Skeletal muscle tissue (tissue), 4 donors: ENCODE measurements around the gene GLIS2. TPM values are rescaled to one million over a fixed set of nuclear protein-coding genes. Genes with fewer than 3 reads are reported as not detected.
A peak's percentile ranks its signal among the peaks of the same experiment; 100 is the strongest.

Experiments
- H3K27ac ChIP-seq: one replicate; pipeline ENCODE4 v1.7.0; 2013; ENCODE audit warnings: mild to moderate bottlenecking, low read depth, low read length, inconsistent platforms
- H3K27me3 ChIP-seq, 3 donors: one replicate each; pipeline ENCODE4 v1.7.0; 2013; ENCODE audit warnings: low read length in 3 of 3; ENCODE audit not compliant: control insufficient read depth in 3 of 3, insufficient read depth in 3 of 3
- H3K36me3 ChIP-seq, 3 donors: one replicate each; pipeline ENCODE4 v1.7.0; 2013; ENCODE audit warnings: low read length in 3 of 3; ENCODE audit not compliant: control insufficient read depth in 3 of 3, insufficient read depth in 3 of 3
- H3K4me1 ChIP-seq, 3 donors: one replicate each; pipeline ENCODE4 v1.7.0; 2013; ENCODE audit warnings: low read length in 3 of 3, mild to moderate bottlenecking in 3 of 3; ENCODE audit not compliant: control insufficient read depth in 3 of 3, insufficient read depth in 3 of 3
- H3K4me3 ChIP-seq, 3 donors: one replicate each; pipeline ENCODE4 v1.7.0; 2013; ENCODE audit warnings: low read length in 3 of 3
- H3K9ac ChIP-seq, 3 donors: one replicate each; pipeline ENCODE4 v1.7.0; 2013; ENCODE audit warnings: low read length in 3 of 3, mild to moderate bottlenecking in 3 of 3, moderate library complexity in 2 of 3, low read depth in 1 of 3
- H3K9me3 ChIP-seq, 3 donors: one replicate each; pipeline ENCODE4 v1.7.0; 2013; ENCODE audit warnings: low read length in 3 of 3; ENCODE audit not compliant: control insufficient read depth in 3 of 3
- total RNA-seq: library from RNA; depleted of rRNA; stranded (reverse); fragments of >200 nt; gene quantifications from one replicate; pipeline ENCODE4 v1.2.3, GENCODE V29; 2014
- donor health status: Osteomylitis.

Gene GLIS2
- total RNA-seq, 1 donor from 2014 or later = 4.2 TPM

DNA sequence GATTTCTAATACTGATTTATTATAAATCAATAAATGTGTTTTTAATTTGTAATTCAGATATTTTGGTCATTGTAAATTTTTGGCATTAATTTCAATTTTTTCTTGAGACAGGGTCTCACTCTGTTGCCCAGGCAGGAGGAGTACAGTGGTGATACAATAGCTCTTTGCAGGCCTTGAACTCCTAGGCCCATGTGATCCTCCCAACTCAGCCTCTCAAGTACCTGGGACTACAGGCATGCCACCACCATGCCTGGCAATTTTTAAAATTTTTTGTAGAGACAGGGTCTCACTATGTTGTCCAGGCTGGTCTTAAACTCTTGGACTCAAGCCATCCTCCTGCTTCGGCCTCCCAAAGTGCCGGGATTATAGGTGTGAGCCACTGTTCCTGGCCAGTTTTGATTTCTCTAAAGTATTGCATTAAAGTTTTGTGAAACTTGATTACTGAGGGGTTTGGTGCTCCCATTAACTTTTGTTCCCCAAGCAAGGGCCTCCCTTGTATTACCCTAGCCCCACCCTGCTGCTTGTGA lies 37.8 kb upstream of the GLIS2 start:
- Histone ChIP-seq H3K27me3 (no peaks in the 10 kb centered on the region), H3K9ac (no peak overlapping the region), H3K27ac (no peak overlapping the region), H3K4me3 (no peak overlapping the region), H3K9me3 (no peaks in the 10 kb centered on the region), H3K36me3 (no peaks in the 10 kb centered on the region), H3K4me1 (peaks cover 4 to 8% (median 6%) of the 10 kb centered on the region in 3 donors)

DNA sequence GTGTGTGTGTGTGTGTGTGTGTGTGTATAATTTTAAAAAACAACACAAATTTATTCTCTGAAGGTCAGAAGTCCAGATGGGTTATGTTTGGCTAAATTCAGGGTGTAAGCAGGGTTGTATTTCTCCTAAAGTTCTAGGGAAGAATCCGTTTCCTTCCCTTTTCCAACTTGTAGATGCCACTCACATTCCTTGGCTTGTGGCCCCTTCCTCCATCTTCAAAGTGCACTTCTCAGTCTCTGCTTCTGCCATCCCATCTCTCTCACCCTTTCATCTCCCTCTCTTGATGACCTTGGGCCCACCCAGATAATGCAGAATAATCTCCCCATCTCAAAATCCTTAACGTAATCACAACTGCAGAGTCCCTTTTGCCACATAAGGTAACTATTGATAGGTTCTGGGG lies 35.2 kb upstream of the GLIS2 start:
- H3K27me3 ChIP-seq = peaks cover 0 to 8% (median 3%) of the 10 kb centered on the region in 3 donors
- no peak overlapping the region for H3K9ac ChIP-seq
- H3K4me3 ChIP-seq = no peak overlapping the region
- H3K9me3 ChIP-seq = no peaks in the 10 kb centered on the region
- no peaks in the 10 kb centered on the region for H3K4me1 ChIP-seq
- H3K36me3 ChIP-seq = no peaks in the 10 kb centered on the region
- no peak overlapping the region for H3K27ac ChIP-seq

DNA sequence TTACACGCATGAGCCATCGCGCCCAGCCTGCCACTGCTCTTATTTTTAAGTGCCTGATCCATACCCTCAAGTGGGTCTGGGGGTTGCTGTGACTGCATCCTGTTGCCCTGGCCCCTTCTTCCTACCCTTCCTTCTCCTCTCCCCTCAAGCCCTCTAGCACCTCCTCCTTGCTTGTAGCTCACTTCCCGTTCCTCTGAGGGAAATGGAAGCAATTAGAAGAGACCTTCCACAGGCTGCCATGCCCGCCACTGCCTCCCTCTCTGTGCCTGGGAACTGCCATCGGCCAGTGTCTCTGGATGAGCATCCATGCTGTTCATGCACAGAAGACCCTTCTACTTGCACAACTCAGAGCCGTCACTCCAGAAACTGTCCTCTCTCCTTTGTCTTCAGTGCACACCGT lies 32.4 kb upstream of the GLIS2 start:
- no peaks in the 10 kb centered on the region for H3K36me3 ChIP-seq
- no peak overlapping the region for H3K9ac ChIP-seq
- peaks cover 4 to 5% (median 4%) of the 10 kb centered on the region in 3 donors for H3K4me1 ChIP-seq
- H3K27ac ChIP-seq = no peak overlapping the region
- no peak overlapping the region for H3K4me3 ChIP-seq
- peaks cover 0 to 8% (median 3%) of the 10 kb centered on the region in 3 donors for H3K27me3 ChIP-seq
- no peaks in the 10 kb centered on the region for H3K9me3 ChIP-seq

DNA sequence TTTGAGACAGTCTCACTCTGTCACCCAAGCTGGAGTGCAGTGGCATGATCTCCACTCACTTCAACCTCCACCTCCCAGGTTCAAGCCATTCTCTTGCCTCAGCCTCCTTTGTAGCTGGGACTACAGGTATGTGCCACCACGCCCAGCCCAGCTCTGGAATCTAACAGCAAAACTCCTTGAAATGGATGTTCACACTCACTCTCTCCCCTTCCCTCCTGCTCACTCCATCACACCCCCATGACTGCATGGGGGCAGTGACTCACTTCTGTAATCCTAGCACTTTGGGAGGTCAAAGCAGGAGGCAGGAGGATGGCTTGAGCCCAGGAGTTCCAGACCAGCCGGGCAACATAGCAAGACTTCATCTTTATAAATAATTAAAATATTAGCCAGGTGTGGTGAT lies 31.9 kb upstream of the GLIS2 start:
- H3K36me3 ChIP-seq = no peaks in the 10 kb centered on the region
- H3K4me3 ChIP-seq = no peak overlapping the region
- H3K27ac ChIP-seq = no peak overlapping the region
- H3K27me3 ChIP-seq = peaks cover 0 to 8% (median 3%) of the 10 kb centered on the region in 3 donors
- no peaks in the 10 kb centered on the region for H3K9me3 ChIP-seq
- H3K4me1 ChIP-seq = peaks cover 8 to 10% (median 8%) of the 10 kb centered on the region in 3 donors
- no peak overlapping the region for H3K9ac ChIP-seq

DNA sequence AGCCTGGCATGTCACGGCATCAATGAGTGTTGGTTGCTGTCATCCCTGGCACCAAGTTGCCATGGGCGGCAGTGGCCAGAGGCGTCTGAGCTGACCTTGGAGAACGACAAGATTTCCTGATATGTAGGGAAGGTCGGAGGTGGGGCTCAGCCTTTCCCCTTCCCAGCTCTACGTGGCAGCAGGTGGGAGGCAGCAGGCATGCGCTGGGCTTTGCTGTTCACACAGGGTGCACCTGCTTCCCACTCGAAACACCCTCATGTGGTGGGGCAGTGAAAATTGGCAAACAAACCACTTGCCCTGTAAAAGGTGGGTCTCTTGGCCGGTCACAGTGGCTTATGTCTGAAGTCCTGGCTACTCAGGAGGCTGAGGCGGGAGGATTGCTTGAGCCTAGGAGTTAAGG lies 30.7 kb upstream of the GLIS2 start:
- no peak overlapping the region for H3K27ac ChIP-seq
- no peaks in the 10 kb centered on the region for H3K36me3 ChIP-seq
- H3K4me3 ChIP-seq = no peak overlapping the region
- H3K27me3 ChIP-seq = peaks cover 0 to 8% (median 3%) of the 10 kb centered on the region in 3 donors
- no peaks in the 10 kb centered on the region for H3K9me3 ChIP-seq
- peaks cover 9 to 11% (median 10%) of the 10 kb centered on the region in 3 donors for H3K4me1 ChIP-seq
- H3K9ac ChIP-seq = peak overlapping the region in 1 of 3 donors; percentile 8

DNA sequence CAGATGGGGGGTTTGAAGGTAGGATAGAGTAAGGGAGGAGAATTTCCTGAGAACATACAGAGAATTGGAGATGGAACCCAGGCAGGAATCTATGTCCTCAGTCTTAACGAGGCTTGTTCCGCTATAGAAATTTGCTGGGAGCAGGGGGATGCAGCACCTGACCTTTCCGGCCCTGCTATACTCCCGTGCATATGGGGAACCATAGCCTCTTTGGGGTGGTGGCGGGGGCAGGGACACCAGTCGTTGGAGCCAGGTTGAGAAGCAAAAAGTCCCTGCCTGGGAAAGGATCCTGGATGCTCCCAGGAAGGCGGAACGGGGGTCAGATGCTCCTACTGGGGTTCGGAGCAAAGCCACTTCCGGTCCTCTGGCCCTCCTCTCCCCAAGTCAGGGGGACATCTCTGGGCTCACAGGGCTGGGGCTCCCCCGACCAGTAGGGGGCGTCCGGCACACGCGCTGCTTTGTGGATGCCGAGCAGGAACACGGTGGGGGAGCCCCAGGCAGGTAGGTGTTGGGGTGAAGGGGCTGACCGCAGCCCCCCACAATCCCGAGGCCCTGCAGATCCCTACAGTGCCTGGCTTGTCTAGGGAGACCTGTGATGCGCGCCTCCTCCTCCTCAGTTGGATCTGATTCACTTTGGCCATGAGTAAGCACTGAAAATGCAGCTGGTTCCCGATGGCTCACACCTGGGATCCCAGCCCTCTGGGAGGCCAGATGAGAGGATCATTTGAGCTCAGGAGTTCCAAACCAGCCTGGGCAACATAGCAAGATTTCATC lies 27.5 kb upstream of the GLIS2 start:
- Histone ChIP-seq H3K27ac (no peak overlapping the region), H3K9me3 (no peaks in the 10 kb centered on the region), H3K36me3 (no peaks in the 10 kb centered on the region), H3K4me3 (peak overlapping the region in 2 of 3 donors; percentile 56 to 64), H3K9ac (peak overlapping the region in 1 of 3 donors; percentile 16), H3K27me3 (peaks cover 0 to 7% (median 3%) of the 10 kb centered on the region in 3 donors), H3K4me1 (peaks cover 21 to 32% (median 26%) of the 10 kb centered on the region in 3 donors)

DNA sequence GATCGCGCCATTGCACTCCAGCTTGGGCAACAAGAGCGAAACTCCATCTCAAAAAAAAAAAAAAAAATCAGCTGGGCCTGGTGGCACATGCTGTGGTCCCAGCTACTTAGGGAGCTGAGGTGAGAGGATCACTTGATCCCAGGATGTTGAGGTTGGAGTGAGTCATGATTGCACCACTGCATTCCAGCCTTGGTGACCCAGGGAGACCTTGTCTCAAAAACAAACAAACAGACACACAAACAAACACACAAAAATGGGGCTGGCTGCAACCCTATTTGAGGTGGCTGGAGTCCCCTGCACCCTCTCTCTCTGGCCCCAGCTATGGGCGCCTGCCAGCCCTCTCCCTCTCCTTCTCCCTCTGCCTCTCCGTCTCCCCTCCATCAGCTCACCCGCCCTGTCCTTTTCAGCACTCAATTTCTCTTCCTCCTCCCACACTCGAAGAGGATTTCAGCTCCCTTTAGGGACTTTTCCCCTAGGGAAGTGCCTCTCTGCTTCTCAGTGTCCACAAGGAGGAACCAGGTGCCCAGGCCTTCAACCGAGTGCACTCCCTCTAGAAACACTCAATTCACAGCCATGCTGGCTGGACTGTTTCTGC lies 25.5 kb upstream of the GLIS2 start:
- H3K36me3 ChIP-seq = no peaks in the 10 kb centered on the region
- H3K27ac ChIP-seq = peak overlapping the region; percentile 68
- H3K4me1 ChIP-seq = peaks cover 32 to 44% (median 37%) of the 10 kb centered on the region in 3 donors
- H3K9me3 ChIP-seq = no peaks in the 10 kb centered on the region
- H3K27me3 ChIP-seq = no peaks in the 10 kb centered on the region
- H3K4me3 ChIP-seq = no peak overlapping the region
- H3K9ac ChIP-seq = peak overlapping the region in 2 of 3 donors; percentile 27 to 50

DNA sequence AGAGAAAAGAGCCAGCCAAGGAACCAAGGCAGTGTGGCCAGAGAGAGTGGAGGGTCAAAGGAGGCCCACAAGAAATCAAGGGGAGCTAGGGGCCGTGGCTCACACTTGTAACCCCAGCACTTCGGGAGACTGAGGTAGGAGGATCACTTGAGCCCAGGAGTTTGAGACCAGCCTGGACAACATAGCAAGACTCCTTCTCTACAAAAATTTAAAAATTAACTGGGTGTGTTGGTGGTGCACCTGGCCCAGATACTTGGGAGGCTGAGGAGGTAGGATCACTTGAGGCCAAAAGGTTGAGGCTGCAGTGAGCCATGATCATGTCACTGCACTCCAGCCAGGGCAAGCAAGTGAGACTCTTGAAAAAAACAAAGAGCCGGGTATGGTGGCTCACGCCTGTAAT lies 24.2 kb upstream of the GLIS2 start:
- no peaks in the 10 kb centered on the region for H3K27me3 ChIP-seq
- H3K36me3 ChIP-seq = no peaks in the 10 kb centered on the region
- no peak overlapping the region for H3K9ac ChIP-seq
- no peak overlapping the region for H3K27ac ChIP-seq
- H3K4me3 ChIP-seq = no peak overlapping the region
- peaks cover 35 to 47% (median 37%) of the 10 kb centered on the region in 3 donors for H3K4me1 ChIP-seq
- H3K9me3 ChIP-seq = no peaks in the 10 kb centered on the region

DNA sequence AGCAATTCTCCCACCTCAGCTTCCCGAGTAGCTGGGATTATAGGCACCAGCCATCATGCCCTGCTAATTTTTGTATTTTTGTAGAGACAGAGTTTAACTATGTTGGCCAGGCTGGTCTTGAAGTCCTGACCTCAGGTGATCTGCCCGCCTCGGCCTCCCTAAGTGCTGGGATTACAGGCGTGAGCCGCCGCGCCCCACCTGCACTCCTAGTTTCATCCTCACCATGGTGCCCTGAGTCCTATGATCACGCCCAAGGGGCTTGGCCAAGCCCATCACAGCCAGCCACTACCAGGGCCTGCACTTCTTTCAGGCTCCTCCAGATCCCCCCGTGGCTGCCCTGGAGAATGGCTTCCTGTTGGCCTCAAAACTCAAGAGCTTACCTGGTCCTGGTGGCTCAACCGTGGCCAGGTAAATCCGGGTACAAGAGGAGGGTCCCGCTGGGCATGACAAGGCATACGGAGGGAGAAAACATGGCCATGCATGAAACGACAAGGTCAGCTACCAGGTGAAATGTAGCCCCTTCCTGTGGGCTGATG lies 22.6 kb upstream of the GLIS2 start:
- Histone ChIP-seq H3K9me3 (no peaks in the 10 kb centered on the region), H3K4me3 (peak overlapping the region; percentile 58 to 64 (median 59)), H3K4me1 (peaks cover 32 to 44% (median 35%) of the 10 kb centered on the region in 3 donors), H3K9ac (peak overlapping the region; percentile 39 to 77 (median 43)), H3K36me3 (no peaks in the 10 kb centered on the region), H3K27ac (no peak overlapping the region), H3K27me3 (no peaks in the 10 kb centered on the region)
